GM23248 (cell line): ENCODE data around the gene ASIC2. TPM values are rescaled to one million over a fixed set of nuclear protein-coding genes. Genes with fewer than 3 reads are reported as not detected.

Source experiments
- DNase-seq: peaks from one replicate; pipeline ENCODE4 v3.0.0-alpha.2; 2015
- H2AFZ ChIP-seq: fragments of 200-600 bp; sonication (generic); 2 replicates; pipeline ENCODE4 v1.6.1; 2016; ENCODE audit warnings: antibody characterized with exemption
- H3F3A ChIP-seq: fragments of 200-600 bp; sonication (generic); 2 replicates; pipeline ENCODE4 v1.6.1; 2016; ENCODE audit warnings: mild to moderate bottlenecking, antibody characterized with exemption, mixed run types; ENCODE audit not compliant: insufficient read depth
- H3K27ac ChIP-seq: fragments of 200-600 bp; sonication (generic); 2 replicates; pipeline ENCODE4 v1.5.1; 2016; ENCODE audit warnings: mild to moderate bottlenecking
- H3K27me3 ChIP-seq: fragments of 200-600 bp; sonication (generic); replicated peaks from 2 replicates; pipeline ENCODE4 v1.6.1; 2016; ENCODE audit warnings: mild to moderate bottlenecking; ENCODE audit not compliant: insufficient read depth
- H3K36me3 ChIP-seq: fragments of 200-600 bp; sonication (generic); 2 replicates; pipeline ENCODE4 v1.6.1; 2016; ENCODE audit warnings: low read depth, mild to moderate bottlenecking
- H3K4me1 ChIP-seq: fragments of 200-600 bp; sonication (generic); 2 replicates; pipeline ENCODE4 v1.6.1; 2016; ENCODE audit warnings: mild to moderate bottlenecking; ENCODE audit not compliant: insufficient read depth
- H3K4me2 ChIP-seq: fragments of 200-600 bp; sonication (generic); one replicate; pipeline ENCODE4 v1.6.1; 2016; ENCODE audit warnings: mild to moderate bottlenecking; ENCODE audit not compliant: unreplicated experiment
- H3K4me3 ChIP-seq: fragments of 200-600 bp; sonication (generic); 2 replicates; pipeline ENCODE4 v1.5.1; 2016; ENCODE audit warnings: mild to moderate bottlenecking
- H3K79me2 ChIP-seq: fragments of 200-600 bp; sonication (generic); 2 replicates; pipeline ENCODE4 v1.6.1; 2016; ENCODE audit warnings: mild to moderate bottlenecking; ENCODE audit not compliant: insufficient read depth
- H3K9ac ChIP-seq: fragments of 200-600 bp; sonication (generic); 2 replicates; pipeline ENCODE4 v1.6.1; 2016; ENCODE audit warnings: mild to moderate bottlenecking
- H3K9me2 ChIP-seq: fragments of 200-600 bp; sonication (generic); 2 replicates; pipeline ENCODE4 v1.6.1; 2016; ENCODE audit warnings: mixed run types, mild to moderate bottlenecking, moderate library complexity; ENCODE audit not compliant: insufficient read depth
- H3K9me3 ChIP-seq: fragments of 200-600 bp; sonication (generic); one replicate; pipeline ENCODE4 v1.6.1; 2017; ENCODE audit warnings: low read depth
- H4K20me1 ChIP-seq: fragments of 200-600 bp; sonication (generic); 2 replicates; pipeline ENCODE4 v1.6.0; 2016; ENCODE audit not compliant: insufficient read depth
- EZH2 ChIP-seq: fragments of 200-600 bp; sonication (generic); IDR thresholded peaks from 2 replicates; pipeline ENCODE4 v1.6.1; 2018; ENCODE audit warnings: antibody characterized with exemption, mild to moderate bottlenecking; ENCODE audit not compliant: insufficient read depth, poor library complexity, severe bottlenecking
- EZH2phosphoT487 ChIP-seq: fragments of 200-600 bp; sonication (generic); IDR thresholded peaks from 2 replicates; pipeline ENCODE4 v1.6.1; 2018; ENCODE audit warnings: antibody characterized with exemption, moderate library complexity, mild to moderate bottlenecking, low read depth; ENCODE audit not compliant: insufficient read depth
- WGBS, 2 experiments: methylation state at CpG; one replicate each; pipeline ENCODE4 v1.1.6; 2015 to 2017; ENCODE audit warnings: low lambda C conversion rate in 2 of 2, low coverage in 1 of 2; ENCODE audit errors: missing lambda C conversion rate in 2 of 2; 5-methylcytosine and 5-hydroxymethylcytosine counted together
- in situ Hi-C: fragments of 300-500 bp; cut with MboI; formaldehyde crosslinking; loops from 2 replicates; pipeline ENCODE4 v1.15.0; 2020
- polyA plus RNA-seq: library from polyadenylated mRNA; unstranded; fragments of >200 nt; fragmentation: Nextera tagmentation; extraction: Ambion mirVana; gene quantifications from 2 replicates; pipeline ENCODE4 v1.2.1, GENCODE V29; 2016
- total RNA-seq: library from RNA; depleted of rRNA; stranded (reverse); fragments of >200 nt; shearing (Covaris generic); gene quantifications from 2 replicates; pipeline ENCODE4 v1.2.3, GENCODE V29; 2014

Gene ASIC2
- total and polyA plus RNA-seq, 2 experiments from 2014 or later: under 0.01 TPM; not detected in 1

DNA sequence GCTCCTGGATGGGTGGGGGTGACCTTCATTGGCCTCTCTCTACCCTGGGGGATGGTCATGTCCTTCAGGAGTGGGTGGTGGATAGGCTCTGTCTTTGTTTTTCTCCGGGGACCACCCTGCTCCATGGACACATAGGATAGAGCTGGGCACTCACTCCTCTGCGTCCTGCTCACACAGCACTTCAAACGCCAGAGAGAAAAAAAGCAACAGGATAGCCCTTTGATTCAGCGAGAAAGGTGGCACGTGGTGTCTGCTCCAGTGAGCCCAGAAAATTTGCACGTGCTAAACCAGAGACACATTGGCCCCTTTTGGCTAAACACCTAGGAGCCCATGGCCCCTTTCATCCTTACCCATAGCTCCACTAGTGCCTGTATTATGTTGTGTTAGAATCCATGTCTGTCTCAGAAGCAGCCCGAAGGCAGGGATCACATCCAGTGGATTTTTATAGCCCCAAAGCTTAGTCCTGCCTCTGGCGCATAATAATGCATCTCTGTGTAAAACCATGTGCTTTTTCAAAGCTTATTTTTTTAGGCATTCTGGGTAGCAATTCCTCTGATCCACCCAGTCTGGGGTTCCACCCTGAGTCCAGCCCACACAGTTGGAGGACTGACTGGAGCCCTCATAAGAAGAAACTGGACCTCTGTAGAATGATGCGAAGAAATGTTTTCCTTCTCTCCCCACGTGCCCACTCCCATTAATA lies 90.1 kb downstream of the ASIC2 start:
- Histone ChIP-seq H3K9me2 (no peaks in the 10 kb centered on the region), H2AFZ (no peak overlapping the region), H3K36me3 (no peaks in the 10 kb centered on the region), H3K9ac (no peak overlapping the region), H3K4me3 (no peak overlapping the region), H3K79me2 (no peaks in the 10 kb centered on the region), H3K27ac (no peak overlapping the region), H3F3A (no peaks in the 10 kb centered on the region), H3K4me2 (no peak overlapping the region), H3K9me3 (no peaks in the 10 kb centered on the region), H3K4me1 (no peaks in the 10 kb centered on the region), H4K20me1 (no peaks in the 10 kb centered on the region), H3K27me3 (no peaks in the 10 kb centered on the region; the same call in 1 of the 2 replicates)
- TF ChIP-seq EZH2phosphoT487 (no peak), EZH2 (no peak)
- DNase-seq: no peak
- WGBS, 2 experiments: 50 to 57% methylated on average over 10 of the region's 10 CpGs
- in situ Hi-C loops: no loop called here

DNA sequence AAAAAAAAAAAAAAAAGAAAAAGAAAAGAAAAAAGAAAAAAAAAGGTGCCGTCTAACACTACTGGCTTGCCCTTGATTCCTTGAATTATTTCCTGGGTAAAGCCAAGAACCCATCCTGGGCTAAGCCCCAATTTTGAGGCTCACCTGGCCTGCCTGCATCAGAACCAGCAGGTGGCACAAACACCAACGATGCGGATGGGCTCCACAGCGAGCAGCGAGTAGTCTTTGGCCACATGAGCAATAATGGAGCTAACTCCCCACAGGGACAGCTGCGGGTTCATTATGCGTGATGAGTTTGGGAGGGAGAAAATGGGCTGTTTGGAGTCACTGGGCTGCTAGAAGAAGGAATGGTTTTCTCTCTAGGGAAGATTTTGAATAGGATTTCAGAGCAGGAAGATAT lies 91.1 kb downstream of the ASIC2 start:
- H3K4me1 ChIP-seq: no peaks in the 10 kb centered on the region
- DNase-seq: no peak
- no peaks in the 10 kb centered on the region; the same call in 1 of the 2 replicates for H3K27me3 ChIP-seq
- TF ChIP-seq EZH2phosphoT487 (no peak), EZH2 (no peak)
- no peaks in the 10 kb centered on the region for H3K36me3 ChIP-seq
- no peak overlapping the region for H2AFZ ChIP-seq
- H3K27ac ChIP-seq: no peak overlapping the region
- H3K9ac ChIP-seq: no peak overlapping the region
- H3K4me3 ChIP-seq: no peak overlapping the region
- H3K4me2 ChIP-seq: no peak overlapping the region
- H3K9me2 ChIP-seq: no peaks in the 10 kb centered on the region
- H3K79me2 ChIP-seq: no peaks in the 10 kb centered on the region
- in situ Hi-C loops: no loop called here
- H3K9me3 ChIP-seq: no peaks in the 10 kb centered on the region
- no peaks in the 10 kb centered on the region for H4K20me1 ChIP-seq
- WGBS, 2 experiments: 71 to 78% methylated on average over 7 of the region's 7 CpGs
- H3F3A ChIP-seq: no peaks in the 10 kb centered on the region

DNA sequence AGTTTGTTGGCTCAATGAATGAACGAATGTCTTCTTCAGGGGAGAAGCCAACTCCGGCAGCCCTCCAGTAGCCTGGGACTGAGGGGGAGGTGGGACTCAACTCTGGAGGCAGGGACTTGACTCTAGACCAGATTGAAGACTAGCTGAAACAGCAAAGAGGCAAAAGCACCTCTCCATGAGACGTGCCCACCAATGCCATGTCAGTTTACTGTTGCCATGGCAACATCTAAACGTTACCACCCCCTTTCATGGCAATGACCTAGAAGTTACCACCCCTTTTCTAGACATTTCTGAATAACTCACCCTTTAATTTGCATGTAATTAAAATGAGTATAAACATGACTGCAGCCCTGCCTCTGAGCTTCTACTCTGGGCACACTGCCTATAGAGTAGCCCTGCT lies 91.8 kb downstream of the ASIC2 start:
- TF ChIP-seq EZH2 (no peak), EZH2phosphoT487 (no peak)
- Histone ChIP-seq H2AFZ (no peak overlapping the region), H3K9ac (no peak overlapping the region), H4K20me1 (no peaks in the 10 kb centered on the region), H3K27ac (no peak overlapping the region), H3K9me2 (no peaks in the 10 kb centered on the region), H3K79me2 (no peaks in the 10 kb centered on the region), H3K36me3 (no peaks in the 10 kb centered on the region), H3K9me3 (no peaks in the 10 kb centered on the region), H3K4me2 (no peak overlapping the region), H3F3A (no peaks in the 10 kb centered on the region), H3K27me3 (no peaks in the 10 kb centered on the region; the same call in 1 of the 2 replicates), H3K4me1 (no peaks in the 10 kb centered on the region), H3K4me3 (no peak overlapping the region)
- WGBS, 2 experiments: 49 to 52% methylated on average over 4 of the region's 4 CpGs
- in situ Hi-C loops: no loop called here
- no peak for DNase-seq

DNA sequence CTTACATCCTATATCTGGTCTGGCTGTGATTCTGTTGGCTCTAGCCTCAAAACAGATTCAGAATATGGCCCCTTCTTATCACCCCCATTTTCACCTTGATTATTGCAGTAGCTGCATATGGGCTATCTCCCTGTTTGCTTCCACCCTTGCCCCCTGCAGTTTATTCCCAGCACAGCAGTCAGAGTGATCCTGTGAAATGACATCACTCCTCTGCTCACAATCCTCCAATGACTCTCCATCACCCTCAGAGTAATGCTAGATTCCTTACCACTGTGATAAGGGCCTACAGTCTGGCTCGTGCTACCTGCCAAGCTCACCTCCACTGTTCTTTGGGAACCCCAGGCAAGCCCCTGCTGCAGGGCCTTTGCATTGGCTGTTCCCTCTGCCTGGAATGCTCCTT lies 92.5 kb downstream of the ASIC2 start:
- Histone ChIP-seq H3K4me1 (no peaks in the 10 kb centered on the region), H3F3A (no peaks in the 10 kb centered on the region), H3K4me3 (no peak overlapping the region), H3K27me3 (no peaks in the 10 kb centered on the region; the same call in 1 of the 2 replicates), H3K36me3 (no peaks in the 10 kb centered on the region), H2AFZ (no peak overlapping the region), H3K9ac (no peak overlapping the region), H3K27ac (no peak overlapping the region), H4K20me1 (no peaks in the 10 kb centered on the region), H3K9me3 (no peaks in the 10 kb centered on the region), H3K79me2 (no peaks in the 10 kb centered on the region), H3K9me2 (no peaks in the 10 kb centered on the region), H3K4me2 (no peak overlapping the region)
- 39 to 63% methylated on average over 1 of the region's 1 CpG for WGBS, 2 experiments
- in situ Hi-C loops: no loop called here
- TF ChIP-seq EZH2phosphoT487 (no peak), EZH2 (no peak)
- peak; percentile 28 for DNase-seq
